ENCODE measurements around the gene TFDP3.
A peak's percentile ranks its signal among the peaks of the same experiment; 100 is the strongest.

TFDP3 gene, protein sequence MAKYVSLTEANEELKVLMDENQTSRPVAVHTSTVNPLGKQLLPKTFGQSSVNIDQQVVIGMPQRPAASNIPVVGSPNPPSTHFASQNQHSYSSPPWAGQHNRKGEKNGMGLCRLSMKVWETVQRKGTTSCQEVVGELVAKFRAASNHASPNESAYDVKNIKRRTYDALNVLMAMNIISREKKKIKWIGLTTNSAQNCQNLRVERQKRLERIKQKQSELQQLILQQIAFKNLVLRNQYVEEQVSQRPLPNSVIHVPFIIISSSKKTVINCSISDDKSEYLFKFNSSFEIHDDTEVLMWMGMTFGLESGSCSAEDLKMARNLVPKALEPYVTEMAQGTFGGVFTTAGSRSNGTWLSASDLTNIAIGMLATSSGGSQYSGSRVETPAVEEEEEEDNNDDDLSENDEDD

GRCh38 chrX:133218329-133218728 lies at the start of gene TFDP3:
TSS of gene TFDP3 (minus strand) at chrX:133218354. CDS start at chrX:133218259, 95 bp downstream.
- H3K27me3 ChIP-seq (ENCODE audit: control insufficient read depth in 1 of 2, insufficient read depth in 2 of 2, low read length in 2 of 2), result peaks cover 0 to 15% of the 10 kb centered on the region in 2 donors
- no peak within 1 kb of the TSS for H3K27ac ChIP-seq (ENCODE audit: low read length)
- H3K36me3 ChIP-seq (ENCODE audit: control insufficient read depth in 2 of 2, insufficient read depth in 2 of 2, low read length in 2 of 2), result no peaks in the 10 kb centered on the region
- H3K9me3 ChIP-seq (ENCODE audit: control insufficient read depth in 2 of 2, low read length in 2 of 2), result no peaks in the 10 kb centered on the region
- no peak within 1 kb of the TSS for H3K4me3 ChIP-seq (ENCODE audit: low read length in 2 of 2)
- H3K9ac ChIP-seq (ENCODE audit: low read length in 2 of 2), result no peak within 1 kb of the TSS
- no peaks in the 10 kb centered on the region for H3K4me1 ChIP-seq (ENCODE audit: control insufficient read depth, insufficient read depth, low read length)

GRCh38 chrX:133267621-133268020 lies 49.5 kb upstream of the TFDP3 start:
- peaks cover 3% of the 10 kb centered on the region for H3K4me1 ChIP-seq (ENCODE audit: control insufficient read depth, insufficient read depth, low read length)
- H3K9ac ChIP-seq (ENCODE audit: low read length in 2 of 2), result no peak overlapping the region
- no peaks in the 10 kb centered on the region for H3K9me3 ChIP-seq (ENCODE audit: control insufficient read depth in 2 of 2, low read length in 2 of 2)
- no peak overlapping the region for H3K4me3 ChIP-seq (ENCODE audit: low read length in 2 of 2)
- peaks cover 0 to 3% of the 10 kb centered on the region in 2 donors for H3K27me3 ChIP-seq (ENCODE audit: control insufficient read depth in 1 of 2, insufficient read depth in 2 of 2, low read length in 2 of 2)
- H3K36me3 ChIP-seq (ENCODE audit: control insufficient read depth in 2 of 2, insufficient read depth in 2 of 2, low read length in 2 of 2), result no peaks in the 10 kb centered on the region
- H3K27ac ChIP-seq (ENCODE audit: low read length), result no peak overlapping the region

- Histone ChIP-seq H3K9ac (ENCODE audit: low read length in 2 of 2) (no peak overlapping the region), H3K27me3 (ENCODE audit: control insufficient read depth in 1 of 2, insufficient read depth in 2 of 2, low read length in 2 of 2) (peaks cover 0 to 3% of the 10 kb centered on the region in 2 donors), H3K36me3 (ENCODE audit: control insufficient read depth in 2 of 2, insufficient read depth in 2 of 2, low read length in 2 of 2) (no peaks in the 10 kb centered on the region), H3K4me3 (ENCODE audit: low read length in 2 of 2) (peak overlapping the region; percentile 40 to 54), H3K4me1 (ENCODE audit: control insufficient read depth, insufficient read depth, low read length) (peaks cover 3% of the 10 kb centered on the region), H3K9me3 (ENCODE audit: control insufficient read depth in 2 of 2, low read length in 2 of 2) (no peaks in the 10 kb centered on the region), H3K27ac (ENCODE audit: low read length) (no peak overlapping the region)
These were observed 47.2 kb upstream of the TFDP3 start for GRCh38 chrX:133265331-133265730.

GRCh38 chrX:133258481-133258880 lies 40.3 kb upstream of the TFDP3 start:
- Histone ChIP-seq H3K4me3 (ENCODE audit: low read length in 2 of 2) (no peak overlapping the region), H3K9ac (ENCODE audit: low read length in 2 of 2) (no peak overlapping the region), H3K9me3 (ENCODE audit: control insufficient read depth in 2 of 2, low read length in 2 of 2) (no peaks in the 10 kb centered on the region), H3K27me3 (ENCODE audit: control insufficient read depth in 1 of 2, insufficient read depth in 2 of 2, low read length in 2 of 2) (peaks cover 0 to 4% of the 10 kb centered on the region in 2 donors), H3K36me3 (ENCODE audit: control insufficient read depth in 2 of 2, insufficient read depth in 2 of 2, low read length in 2 of 2) (no peaks in the 10 kb centered on the region), H3K27ac (ENCODE audit: low read length) (peak overlapping the region; percentile 50), H3K4me1 (ENCODE audit: control insufficient read depth, insufficient read depth, low read length) (peaks cover 3% of the 10 kb centered on the region)

GRCh38 chrX:133254666-133255065 lies 36.5 kb upstream of the TFDP3 start:
- H3K9me3 ChIP-seq (ENCODE audit: control insufficient read depth in 2 of 2, low read length in 2 of 2), result no peaks in the 10 kb centered on the region
- no peak overlapping the region for H3K27ac ChIP-seq (ENCODE audit: low read length)
- no peak overlapping the region for H3K9ac ChIP-seq (ENCODE audit: low read length in 2 of 2)
- H3K36me3 ChIP-seq (ENCODE audit: control insufficient read depth in 2 of 2, insufficient read depth in 2 of 2, low read length in 2 of 2), result no peaks in the 10 kb centered on the region
- peaks cover 16% of the 10 kb centered on the region for H3K4me1 ChIP-seq (ENCODE audit: control insufficient read depth, insufficient read depth, low read length)
- no peak overlapping the region for H3K4me3 ChIP-seq (ENCODE audit: low read length in 2 of 2)
- H3K27me3 ChIP-seq (ENCODE audit: control insufficient read depth in 1 of 2, insufficient read depth in 2 of 2, low read length in 2 of 2), result peaks cover 0 to 5% of the 10 kb centered on the region in 2 donors

GRCh38 chrX:133251204-133251603 lies 33.0 kb upstream of the TFDP3 start:
- peak overlapping the region; percentile 69 for H3K27ac ChIP-seq (ENCODE audit: low read length)
- H3K9me3 ChIP-seq (ENCODE audit: control insufficient read depth in 2 of 2, low read length in 2 of 2), result peaks cover 5 to 8% of the 10 kb centered on the region in 2 donors
- no peak overlapping the region for H3K4me3 ChIP-seq (ENCODE audit: low read length in 2 of 2)
- H3K9ac ChIP-seq (ENCODE audit: low read length in 2 of 2), result no peak overlapping the region
- H3K27me3 ChIP-seq (ENCODE audit: control insufficient read depth in 1 of 2, insufficient read depth in 2 of 2, low read length in 2 of 2), result peaks cover 0 to 6% of the 10 kb centered on the region in 2 donors
- peaks cover 22% of the 10 kb centered on the region for H3K4me1 ChIP-seq (ENCODE audit: control insufficient read depth, insufficient read depth, low read length)
- no peaks in the 10 kb centered on the region for H3K36me3 ChIP-seq (ENCODE audit: control insufficient read depth in 2 of 2, insufficient read depth in 2 of 2, low read length in 2 of 2)

DNA sequence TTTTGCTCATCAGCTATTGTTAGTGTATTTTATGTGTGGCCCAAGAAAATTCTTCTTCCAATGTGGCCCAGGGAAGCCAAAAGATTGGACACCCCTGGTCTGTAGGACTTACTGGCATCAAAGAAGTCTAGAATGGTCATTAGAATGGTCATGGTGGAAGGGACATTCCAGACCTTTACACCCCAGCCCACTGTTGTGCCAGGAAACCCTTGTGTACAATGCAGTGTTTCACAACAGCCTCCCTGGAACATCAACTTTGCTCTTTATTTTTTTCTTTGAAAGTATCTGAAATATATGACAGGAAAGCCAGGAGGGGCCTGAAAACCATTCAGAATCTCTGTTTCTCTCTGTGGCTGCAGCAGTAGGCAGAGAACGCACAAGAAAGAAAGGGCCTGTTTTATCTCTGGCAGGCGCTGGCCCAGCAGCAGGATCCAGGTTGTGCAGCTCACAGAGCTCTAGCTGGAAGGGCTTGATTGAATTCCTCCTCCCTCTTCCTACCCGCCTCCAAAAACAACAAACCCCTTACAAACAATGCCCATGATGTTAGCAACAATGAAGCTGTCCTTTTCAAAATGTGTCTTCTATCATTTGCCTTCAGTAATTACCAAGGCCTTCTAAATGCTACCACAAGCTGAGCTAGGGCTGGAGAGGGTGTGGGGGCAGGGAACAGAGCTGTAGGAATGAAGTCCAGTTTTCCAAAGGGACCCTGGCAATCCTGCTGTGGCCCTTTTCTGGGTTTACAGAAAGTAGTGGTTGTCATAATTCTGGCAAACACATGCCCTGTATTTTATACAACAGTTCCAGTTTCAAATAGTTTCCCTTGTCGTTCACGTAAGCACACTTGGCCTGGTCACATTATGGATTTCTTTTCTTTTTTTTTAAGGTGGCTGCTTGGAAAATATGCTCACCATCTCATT lies 32.3 kb upstream of the TFDP3 start:
- Histone ChIP-seq H3K27me3 (ENCODE audit: control insufficient read depth in 1 of 2, insufficient read depth in 2 of 2, low read length in 2 of 2) (peaks cover 0 to 6% of the 10 kb centered on the region in 2 donors), H3K36me3 (ENCODE audit: control insufficient read depth in 2 of 2, insufficient read depth in 2 of 2, low read length in 2 of 2) (no peaks in the 10 kb centered on the region), H3K27ac (ENCODE audit: low read length) (peak overlapping the region; percentile 69), H3K9ac (ENCODE audit: low read length in 2 of 2) (peak overlapping the region in 1 of 2 donors; percentile 2), H3K9me3 (ENCODE audit: control insufficient read depth in 2 of 2, low read length in 2 of 2) (peaks cover 5 to 12% of the 10 kb centered on the region in 2 donors), H3K4me3 (ENCODE audit: low read length in 2 of 2) (no peak overlapping the region), H3K4me1 (ENCODE audit: control insufficient read depth, insufficient read depth, low read length) (peaks cover 22% of the 10 kb centered on the region)

GRCh38 chrX:133249266-133250058 lies 31.3 kb upstream of the TFDP3 start:
- Histone ChIP-seq H3K27me3 (ENCODE audit: control insufficient read depth in 1 of 2, insufficient read depth in 2 of 2, low read length in 2 of 2) (peaks cover 0 to 4% of the 10 kb centered on the region in 2 donors), H3K9me3 (ENCODE audit: control insufficient read depth in 2 of 2, low read length in 2 of 2) (peaks cover 5 to 12% of the 10 kb centered on the region in 2 donors), H3K27ac (ENCODE audit: low read length) (peak overlapping the region; percentile 69), H3K4me1 (ENCODE audit: control insufficient read depth, insufficient read depth, low read length) (peaks cover 22% of the 10 kb centered on the region), H3K9ac (ENCODE audit: low read length in 2 of 2) (no peak overlapping the region), H3K4me3 (ENCODE audit: low read length in 2 of 2) (no peak overlapping the region), H3K36me3 (ENCODE audit: control insufficient read depth in 2 of 2, insufficient read depth in 2 of 2, low read length in 2 of 2) (no peaks in the 10 kb centered on the region)

- Histone ChIP-seq H3K27me3 (ENCODE audit: control insufficient read depth in 1 of 2, insufficient read depth in 2 of 2, low read length in 2 of 2) (peaks cover 0 to 4% of the 10 kb centered on the region in 2 donors), H3K27ac (ENCODE audit: low read length) (peak overlapping the region; percentile 42), H3K9me3 (ENCODE audit: control insufficient read depth in 2 of 2, low read length in 2 of 2) (peaks cover 5 to 12% of the 10 kb centered on the region in 2 donors), H3K36me3 (ENCODE audit: control insufficient read depth in 2 of 2, insufficient read depth in 2 of 2, low read length in 2 of 2) (no peaks in the 10 kb centered on the region), H3K4me3 (ENCODE audit: low read length in 2 of 2) (no peak overlapping the region), H3K4me1 (ENCODE audit: control insufficient read depth, insufficient read depth, low read length) (peaks cover 22% of the 10 kb centered on the region), H3K9ac (ENCODE audit: low read length in 2 of 2) (no peak overlapping the region)
These were observed 30.0 kb upstream of the TFDP3 start for GRCh38 chrX:133248177-133248576.

- peaks cover 5 to 12% of the 10 kb centered on the region in 2 donors for H3K9me3 ChIP-seq (ENCODE audit: control insufficient read depth in 2 of 2, low read length in 2 of 2)
- H3K4me1 ChIP-seq (ENCODE audit: control insufficient read depth, insufficient read depth, low read length), result peaks cover 22% of the 10 kb centered on the region
- no peak overlapping the region for H3K27ac ChIP-seq (ENCODE audit: low read length)
- H3K4me3 ChIP-seq (ENCODE audit: low read length in 2 of 2), result no peak overlapping the region
- peaks cover 0 to 6% of the 10 kb centered on the region in 2 donors for H3K27me3 ChIP-seq (ENCODE audit: control insufficient read depth in 1 of 2, insufficient read depth in 2 of 2, low read length in 2 of 2)
- no peak overlapping the region for H3K9ac ChIP-seq (ENCODE audit: low read length in 2 of 2)
- H3K36me3 ChIP-seq (ENCODE audit: control insufficient read depth in 2 of 2, insufficient read depth in 2 of 2, low read length in 2 of 2), result no peaks in the 10 kb centered on the region
These were observed 28.8 kb upstream of the TFDP3 start for GRCh38 chrX:133246921-133247320.

All from stomach smooth muscle (tissue), 2 donors.